ENCODE measurements around the gene MTMR12. TPM values are rescaled to one million over a fixed set of nuclear protein-coding genes. Genes with fewer than 3 reads are reported as not detected.

Gene MTMR12
- total and polyA plus RNA-seq, 2 donors (not counting 3 experiments of a cell fraction or from before 2014, with no cell fraction given) = 18.2 to 38.6 TPM

DNA sequence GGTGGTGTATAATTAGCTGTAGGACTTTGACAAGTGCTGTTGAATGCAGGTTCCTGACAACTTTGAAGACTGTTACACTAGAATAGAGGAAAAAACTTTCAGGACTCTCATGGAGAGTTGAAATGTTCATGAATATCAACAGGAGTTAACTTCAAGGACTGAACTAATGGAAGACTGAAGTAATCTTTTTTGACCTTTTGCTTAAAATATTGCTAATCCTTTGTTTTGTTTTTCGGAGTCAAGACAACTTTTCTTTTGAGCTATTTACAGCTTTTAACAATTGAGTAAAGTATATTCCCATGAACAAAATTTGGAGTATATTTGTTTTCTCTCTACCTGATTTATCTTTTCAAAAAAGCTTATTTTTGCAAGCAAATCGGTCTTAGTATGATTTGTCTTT lies 34.1 kb upstream of the MTMR12 start:
- no peak overlapping the region for H3K27ac ChIP-seq (ENCODE audit: insufficient read depth, low read depth, low read length)
- no peak for TF ChIP-seq POLR2A (IDR thresholded peaks at IDR 0.05; ENCODE audit: low read depth, low read length)
- TF ChIP-seq MYC (IDR thresholded peaks at IDR 0.05; ENCODE audit: low read depth, low read length) = no peak
- no peak overlapping the region for H3K9ac ChIP-seq (replicated peaks; ENCODE audit: extremely low read depth, insufficient read depth, low read length)
- DNase-seq (ENCODE audit: low read depth, low spot score) (no peak), FAIRE-seq (peak; percentile 49)
- H3K4me3 ChIP-seq (replicated peaks in 1 of 3; ENCODE audit: insufficient read depth in 1 of 3, low read depth in 1 of 3, low read length in 3 of 3) = no peak overlapping the region
- no peak overlapping the region for H3K4me2 ChIP-seq (ENCODE audit: insufficient read depth, low read length)
- ChIA-PET POLR2A (interaction anchor here (0.9 kb wide), 1 partner anchor 80 kb away, joined by 6 read pairs; no protein-coding TSS in a partner anchor), CTCF (no interaction called here)
- no peaks in the 10 kb centered on the region for H3K36me3 ChIP-seq (ENCODE audit: control insufficient read depth in 2 of 2, extremely low read depth in 1 of 2, insufficient read depth in 2 of 2, low read length in 2 of 2)
- no peaks in the 10 kb centered on the region for H3K27me3 ChIP-seq (ENCODE audit: control insufficient read depth in 2 of 2, insufficient read depth in 2 of 2, low read length in 2 of 2)
- no peaks in the 10 kb centered on the region for H3K79me2 ChIP-seq (ENCODE audit: control insufficient read depth, insufficient read depth, low read length)
- no peak overlapping the region for H2AFZ ChIP-seq (ENCODE audit: low read depth, low read length)
- no peaks in the 10 kb centered on the region for H3K9me3 ChIP-seq (replicated peaks; ENCODE audit: control insufficient read depth, insufficient read depth, low read length)
- BruUV-seq (replicated peaks) = no TSS peak
- no peaks in the 10 kb centered on the region for H3K9me1 ChIP-seq (replicated peaks; ENCODE audit: control insufficient read depth, extremely low read depth, insufficient read depth, low read length)
- H3K4me1 ChIP-seq (ENCODE audit: control insufficient read depth, extremely low read depth, insufficient read depth, low read length) = no peaks in the 10 kb centered on the region
- dilution Hi-C loops (cut with MboI; ENCODE audit: extremely low pct_ligation_motif_present, low sequenced_read_pairs) (no loop called here), intact Hi-C loops (cut with micrococcal nuclease) (no loop called here)
- no peaks in the 10 kb centered on the region for H4K20me1 ChIP-seq (replicated peaks; ENCODE audit: control insufficient read depth, extremely low read depth, insufficient read depth, low read length)

DNA sequence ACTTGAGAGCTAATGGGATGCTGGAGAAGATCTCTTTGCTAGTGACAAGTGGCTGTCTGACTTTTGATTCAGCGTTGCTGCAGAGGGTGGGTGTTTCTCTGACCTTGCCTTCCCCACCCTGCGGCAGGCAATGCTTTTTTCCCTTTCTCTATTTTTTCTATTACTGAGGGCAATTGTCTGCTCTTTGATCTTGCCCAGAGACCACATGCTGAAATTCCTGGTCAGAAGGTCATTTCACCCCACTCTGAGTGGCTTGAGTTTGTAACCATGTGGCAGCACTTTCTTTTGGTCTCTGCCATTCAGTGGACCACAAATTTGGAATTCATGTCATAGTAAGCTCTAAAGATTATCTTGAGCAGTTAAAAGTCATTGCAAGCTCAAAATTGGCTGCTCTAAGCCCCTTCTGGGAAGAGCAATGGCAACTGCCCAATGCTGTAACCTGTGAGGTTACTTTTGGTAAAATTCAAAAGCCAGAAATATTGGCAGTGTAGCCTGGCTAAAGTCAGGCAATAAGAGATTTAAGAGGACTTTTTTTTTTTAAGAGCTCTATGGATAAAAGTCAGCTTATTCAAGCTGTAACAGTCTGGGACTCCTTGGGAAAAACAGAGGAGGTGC lies 30.4 kb upstream of the MTMR12 start:
- no peak overlapping the region for H3K4me2 ChIP-seq (ENCODE audit: insufficient read depth, low read length)
- H3K27me3 ChIP-seq (ENCODE audit: control insufficient read depth in 2 of 2, insufficient read depth in 2 of 2, low read length in 2 of 2) = no peaks in the 10 kb centered on the region
- H3K9ac ChIP-seq (replicated peaks; ENCODE audit: extremely low read depth, insufficient read depth, low read length) = no peak overlapping the region
- no peaks in the 10 kb centered on the region for H3K36me3 ChIP-seq (ENCODE audit: control insufficient read depth in 2 of 2, extremely low read depth in 1 of 2, insufficient read depth in 2 of 2, low read length in 2 of 2)
- no peak overlapping the region for H2AFZ ChIP-seq (ENCODE audit: low read depth, low read length)
- ChIA-PET CTCF (interaction anchor here (0.9 kb wide), 1 partner anchor 13 kb away, joined by 3 read pairs; no protein-coding TSS in a partner anchor), POLR2A (no interaction called here)
- H4K20me1 ChIP-seq (replicated peaks; ENCODE audit: control insufficient read depth, extremely low read depth, insufficient read depth, low read length) = no peaks in the 10 kb centered on the region
- intact Hi-C loops (cut with micrococcal nuclease) = no loop called here
- no peak overlapping the region for H3K4me3 ChIP-seq (replicated peaks in 1 of 3; ENCODE audit: insufficient read depth in 1 of 3, low read depth in 1 of 3, low read length in 3 of 3)
- DNase-seq (ENCODE audit: low read depth, low spot score) = no peak
- BruUV-seq (replicated peaks) = no TSS peak
- no peak for TF ChIP-seq FOS (IDR thresholded peaks at IDR 0.05; ENCODE audit: borderline replicate concordance, insufficient read depth, low read length)
- TF ChIP-seq MYC (IDR thresholded peaks at IDR 0.05; ENCODE audit: low read depth, low read length) = no peak
- no peak for TF ChIP-seq POLR2AphosphoS5 (IDR thresholded peaks at IDR 0.05; ENCODE audit: insufficient read depth, low read depth, low read length)
- TF ChIP-seq, protein P1, sequence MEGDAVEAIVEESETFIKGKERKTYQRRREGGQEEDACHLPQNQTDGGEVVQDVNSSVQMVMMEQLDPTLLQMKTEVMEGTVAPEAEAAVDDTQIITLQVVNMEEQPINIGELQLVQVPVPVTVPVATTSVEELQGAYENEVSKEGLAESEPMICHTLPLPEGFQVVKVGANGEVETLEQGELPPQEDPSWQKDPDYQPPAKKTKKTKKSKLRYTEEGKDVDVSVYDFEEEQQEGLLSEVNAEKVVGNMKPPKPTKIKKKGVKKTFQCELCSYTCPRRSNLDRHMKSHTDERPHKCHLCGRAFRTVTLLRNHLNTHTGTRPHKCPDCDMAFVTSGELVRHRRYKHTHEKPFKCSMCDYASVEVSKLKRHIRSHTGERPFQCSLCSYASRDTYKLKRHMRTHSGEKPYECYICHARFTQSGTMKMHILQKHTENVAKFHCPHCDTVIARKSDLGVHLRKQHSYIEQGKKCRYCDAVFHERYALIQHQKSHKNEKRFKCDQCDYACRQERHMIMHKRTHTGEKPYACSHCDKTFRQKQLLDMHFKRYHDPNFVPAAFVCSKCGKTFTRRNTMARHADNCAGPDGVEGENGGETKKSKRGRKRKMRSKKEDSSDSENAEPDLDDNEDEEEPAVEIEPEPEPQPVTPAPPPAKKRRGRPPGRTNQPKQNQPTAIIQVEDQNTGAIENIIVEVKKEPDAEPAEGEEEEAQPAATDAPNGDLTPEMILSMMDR (IDR thresholded peaks at IDR 0.05; ENCODE audit: extremely low read depth in 1 of 2, insufficient read depth in 1 of 2, low read depth in 1 of 2, low read length in 2 of 2) = no peak
- TF ChIP-seq GATA2 (IDR thresholded peaks at IDR 0.05; ENCODE audit: insufficient read depth, insufficient read length, low read depth, low read length) = no peak
- TF ChIP-seq JUN (IDR thresholded peaks at IDR 0.05; ENCODE audit: borderline replicate concordance, insufficient read depth, insufficient read length, low read depth) = no peak
- TF ChIP-seq POLR2A (IDR thresholded peaks at IDR 0.05; ENCODE audit: low read depth, low read length) = no peak
- TF ChIP-seq, protein P2, sequence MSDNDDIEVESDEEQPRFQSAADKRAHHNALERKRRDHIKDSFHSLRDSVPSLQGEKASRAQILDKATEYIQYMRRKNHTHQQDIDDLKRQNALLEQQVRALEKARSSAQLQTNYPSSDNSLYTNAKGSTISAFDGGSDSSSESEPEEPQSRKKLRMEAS (IDR thresholded peaks at IDR 0.05; ENCODE audit: insufficient read depth, insufficient read length) = no peak
- no peak for TF ChIP-seq EZH2 (IDR thresholded peaks at IDR 0.05; ENCODE audit: borderline replicate concordance, low read depth, low read length, severe bottlenecking)
- H3K9me3 ChIP-seq (replicated peaks; ENCODE audit: control insufficient read depth, insufficient read depth, low read length) = peaks cover 3% of the 10 kb centered on the region
- FAIRE-seq = no peak
- H3K79me2 ChIP-seq (ENCODE audit: control insufficient read depth, insufficient read depth, low read length) = no peaks in the 10 kb centered on the region
- dilution Hi-C loops (cut with MboI; ENCODE audit: extremely low pct_ligation_motif_present, low sequenced_read_pairs) = no loop called here
- no peaks in the 10 kb centered on the region for H3K4me1 ChIP-seq (ENCODE audit: control insufficient read depth, extremely low read depth, insufficient read depth, low read length)
- no peak overlapping the region for H3K27ac ChIP-seq (ENCODE audit: insufficient read depth, low read depth, low read length)
- no peaks in the 10 kb centered on the region for H3K9me1 ChIP-seq (replicated peaks; ENCODE audit: control insufficient read depth, extremely low read depth, insufficient read depth, low read length)
